Peyer's patch (tissue), 4 donors: Measurements from ENCODE around the gene ZC3H13.

ENCODE experiments used
- POLR2A ChIP-seq, 2 donors: fragments of 450-650 bp; IDR thresholded peaks; one replicate each; pipeline ENCODE4 v1.5.1; 2017; ENCODE audit warnings: antibody characterized with exemption in 2 of 2, mild to moderate bottlenecking in 2 of 2, moderate library complexity in 2 of 2
- TF ChIP-seq, protein P1 (sequence below), 6 experiments: fragments of 450-650 bp in 4 of 6; fragments of 200-600 bp in 2 of 6; sonication (generic) in 1 of 6; IDR thresholded peaks; one replicate each; pipeline ENCODE4 v1.5.1; 2017 to 2019; ENCODE audit warnings: antibody characterized with exemption in 6 of 6, mild to moderate bottlenecking in 3 of 6, moderate library complexity in 1 of 6

DNA sequence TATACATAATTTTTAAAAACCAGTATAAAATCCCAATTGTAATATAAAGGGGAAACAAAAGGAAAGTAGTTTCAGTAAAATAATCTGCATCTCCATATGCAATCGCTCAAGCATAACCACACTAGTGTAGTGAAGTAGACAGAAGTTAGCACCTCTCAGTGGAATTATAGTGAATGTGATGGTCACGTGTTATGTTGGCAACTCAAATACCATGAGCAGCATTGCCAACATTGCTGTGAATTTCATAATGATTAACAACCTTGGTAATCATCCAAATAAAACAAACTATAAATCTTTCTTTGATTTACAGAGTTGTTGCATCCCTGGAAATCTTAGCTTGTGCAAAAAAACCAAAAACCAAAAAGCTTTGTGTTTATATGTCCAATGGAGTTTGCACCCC lies 123.7 kb downstream of the ZC3H13 start:
- TF ChIP-seq POLR2A (IDR thresholded peaks at IDR 0.05) = no peak
- TF ChIP-seq, protein P1, sequence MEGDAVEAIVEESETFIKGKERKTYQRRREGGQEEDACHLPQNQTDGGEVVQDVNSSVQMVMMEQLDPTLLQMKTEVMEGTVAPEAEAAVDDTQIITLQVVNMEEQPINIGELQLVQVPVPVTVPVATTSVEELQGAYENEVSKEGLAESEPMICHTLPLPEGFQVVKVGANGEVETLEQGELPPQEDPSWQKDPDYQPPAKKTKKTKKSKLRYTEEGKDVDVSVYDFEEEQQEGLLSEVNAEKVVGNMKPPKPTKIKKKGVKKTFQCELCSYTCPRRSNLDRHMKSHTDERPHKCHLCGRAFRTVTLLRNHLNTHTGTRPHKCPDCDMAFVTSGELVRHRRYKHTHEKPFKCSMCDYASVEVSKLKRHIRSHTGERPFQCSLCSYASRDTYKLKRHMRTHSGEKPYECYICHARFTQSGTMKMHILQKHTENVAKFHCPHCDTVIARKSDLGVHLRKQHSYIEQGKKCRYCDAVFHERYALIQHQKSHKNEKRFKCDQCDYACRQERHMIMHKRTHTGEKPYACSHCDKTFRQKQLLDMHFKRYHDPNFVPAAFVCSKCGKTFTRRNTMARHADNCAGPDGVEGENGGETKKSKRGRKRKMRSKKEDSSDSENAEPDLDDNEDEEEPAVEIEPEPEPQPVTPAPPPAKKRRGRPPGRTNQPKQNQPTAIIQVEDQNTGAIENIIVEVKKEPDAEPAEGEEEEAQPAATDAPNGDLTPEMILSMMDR (IDR thresholded peaks at IDR 0.05) = no peak
